PC-3 (cell line): ENCODE data around the gene STX16.

Experiments used
- CTCF ChIP-seq: fragments of 300-600 bp; sonication (generic); conservative IDR thresholded peaks from 2 replicates; pipeline ENCODE4 v1.5.1; 2017; ENCODE audit warnings: antibody characterized with exemption, low read depth, mild to moderate bottlenecking, low read length
- EZH2 ChIP-seq: fragments of 300-600 bp; sonication (generic); IDR thresholded peaks from one replicate; pipeline ENCODE4 v1.6.1; 2017; ENCODE audit warnings: antibody characterized with exemption, mild to moderate bottlenecking, low read length; ENCODE audit not compliant: unreplicated experiment

DNA sequence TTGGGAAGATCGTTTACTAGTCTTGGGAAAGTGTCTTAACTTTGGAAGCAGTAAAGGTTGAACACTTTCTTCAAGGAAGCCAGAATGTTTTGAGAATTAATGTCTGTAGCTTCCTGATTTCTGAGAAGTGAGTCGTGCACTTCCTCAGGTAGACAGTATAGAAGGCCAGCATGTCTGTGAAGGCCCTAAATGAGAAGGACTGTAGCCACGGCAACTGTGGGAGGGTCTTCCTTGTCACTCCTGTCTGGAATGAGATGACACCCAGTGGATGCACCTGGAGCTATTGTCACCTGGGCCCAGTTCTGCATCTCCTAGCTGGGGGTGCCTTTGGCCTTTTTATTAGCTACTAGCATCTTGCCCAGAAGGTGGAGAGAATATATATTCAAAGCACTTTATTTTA is 8.8 kb downstream of the STX16 start:
- TF ChIP-seq CTCF (no peak), EZH2 (no peak)
